Subcutaneous adipose tissue (tissue), 4 donors: ENCODE results near the gene EHBP1. TPM values are rescaled to one million over a fixed set of nuclear protein-coding genes. Genes with fewer than 3 reads are reported as not detected.

Source experiments
- total RNA-seq, 4 donors: library from RNA; depleted of rRNA; stranded (reverse); fragments of >200 nt; gene quantifications; one replicate each; pipeline ENCODE4 v1.1.0, GENCODE V29; 2016
- TF ChIP-seq, protein P1 (sequence below): fragments of 450-650 bp; IDR thresholded peaks from one replicate; pipeline ENCODE4 v1.5.1; 2016; ENCODE audit warnings: low read depth, mild to moderate bottlenecking, control low read depth, antibody characterized with exemption, moderate library complexity

Gene EHBP1
- total RNA-seq, 4 donors from 2014 or later: 77.5 to 145 (median 110) TPM

DNA sequence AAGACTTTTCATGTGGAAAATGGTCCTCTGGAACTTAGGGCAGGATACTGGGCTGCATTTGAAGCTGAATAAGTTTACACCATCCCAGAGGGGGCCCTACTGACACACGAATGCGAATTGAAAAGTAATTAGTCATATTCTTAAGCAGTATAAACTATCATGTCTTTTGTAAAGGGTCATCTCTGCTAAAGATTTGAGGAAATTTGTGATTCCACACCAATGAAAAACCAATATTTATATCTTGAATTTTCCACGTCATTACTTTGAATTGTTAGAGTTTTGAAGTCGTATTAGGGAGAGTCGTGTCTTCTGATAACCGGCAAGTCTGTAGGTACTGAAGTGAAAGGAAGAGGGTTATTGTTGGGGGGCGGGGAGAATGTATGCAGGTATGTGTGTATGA, 341.0 kb downstream of the EHBP1 start:
- TF ChIP-seq, protein P1, sequence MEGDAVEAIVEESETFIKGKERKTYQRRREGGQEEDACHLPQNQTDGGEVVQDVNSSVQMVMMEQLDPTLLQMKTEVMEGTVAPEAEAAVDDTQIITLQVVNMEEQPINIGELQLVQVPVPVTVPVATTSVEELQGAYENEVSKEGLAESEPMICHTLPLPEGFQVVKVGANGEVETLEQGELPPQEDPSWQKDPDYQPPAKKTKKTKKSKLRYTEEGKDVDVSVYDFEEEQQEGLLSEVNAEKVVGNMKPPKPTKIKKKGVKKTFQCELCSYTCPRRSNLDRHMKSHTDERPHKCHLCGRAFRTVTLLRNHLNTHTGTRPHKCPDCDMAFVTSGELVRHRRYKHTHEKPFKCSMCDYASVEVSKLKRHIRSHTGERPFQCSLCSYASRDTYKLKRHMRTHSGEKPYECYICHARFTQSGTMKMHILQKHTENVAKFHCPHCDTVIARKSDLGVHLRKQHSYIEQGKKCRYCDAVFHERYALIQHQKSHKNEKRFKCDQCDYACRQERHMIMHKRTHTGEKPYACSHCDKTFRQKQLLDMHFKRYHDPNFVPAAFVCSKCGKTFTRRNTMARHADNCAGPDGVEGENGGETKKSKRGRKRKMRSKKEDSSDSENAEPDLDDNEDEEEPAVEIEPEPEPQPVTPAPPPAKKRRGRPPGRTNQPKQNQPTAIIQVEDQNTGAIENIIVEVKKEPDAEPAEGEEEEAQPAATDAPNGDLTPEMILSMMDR: no peak

DNA sequence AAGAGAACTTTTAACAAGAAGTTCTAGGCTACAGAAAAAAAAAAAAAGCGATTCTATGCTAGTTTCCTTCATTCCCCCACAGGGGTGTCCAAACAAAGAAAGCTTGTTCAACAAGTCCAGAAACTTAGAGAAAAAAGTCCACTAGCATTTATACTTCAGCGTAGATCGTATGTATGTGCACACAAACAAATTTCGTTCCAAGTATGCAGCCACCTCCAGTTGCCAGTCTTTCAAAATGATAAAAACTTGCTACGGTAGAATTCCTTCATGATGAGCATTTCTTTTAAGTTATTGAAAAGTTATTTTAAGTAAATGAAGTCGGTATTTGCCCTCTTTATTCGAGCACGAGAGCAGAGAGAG, 341.4 kb downstream of the EHBP1 start:
- TF ChIP-seq, protein P1: no peak

DNA sequence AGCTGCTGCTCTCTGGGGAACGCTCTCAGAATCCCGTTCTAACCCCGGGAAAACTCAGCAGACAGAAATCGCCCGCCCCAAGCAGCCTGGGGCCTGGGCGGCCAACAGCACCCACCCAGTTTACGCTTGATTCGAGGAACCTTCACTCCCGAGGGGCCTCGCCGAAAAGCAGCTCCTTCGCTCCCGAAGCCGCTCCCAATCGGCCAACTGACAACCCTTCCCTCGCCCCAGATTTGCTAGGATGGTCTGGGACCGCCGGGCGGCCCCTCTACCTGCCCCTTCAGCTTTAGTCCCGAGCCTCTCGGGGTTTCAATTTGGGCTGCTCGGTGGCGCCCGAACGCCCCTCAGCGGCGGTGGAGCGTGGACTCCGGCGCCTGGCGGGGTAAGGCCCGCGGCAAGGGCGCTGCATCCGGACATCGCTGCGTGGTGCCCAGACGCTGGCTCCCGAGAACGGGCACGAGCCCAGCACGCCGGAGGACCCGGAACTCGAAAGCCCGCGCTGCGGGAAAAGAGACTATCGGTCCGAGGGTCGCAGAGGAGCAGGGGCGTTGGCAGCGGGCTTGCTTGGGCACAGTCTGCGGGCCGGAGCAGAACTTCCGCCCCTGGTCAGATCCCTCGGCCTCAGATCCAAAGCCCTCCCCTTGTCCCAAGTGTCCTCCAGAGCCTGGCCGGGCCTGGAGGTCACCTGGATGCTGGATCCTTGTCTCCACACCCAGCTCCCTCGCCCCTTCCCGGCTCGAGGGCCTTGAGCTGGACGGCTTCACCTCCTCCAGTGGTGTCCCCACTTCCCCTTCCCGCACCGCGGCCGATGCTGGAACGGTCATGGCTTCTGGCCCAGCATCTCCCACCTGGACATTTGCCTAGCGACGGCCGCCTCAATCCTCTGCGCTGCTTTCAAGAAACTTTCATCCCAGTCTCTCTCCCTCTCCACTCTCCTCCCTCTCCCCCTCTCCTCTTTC, 342.1 kb downstream of the EHBP1 start:
- TF ChIP-seq, protein P1: no peak

DNA sequence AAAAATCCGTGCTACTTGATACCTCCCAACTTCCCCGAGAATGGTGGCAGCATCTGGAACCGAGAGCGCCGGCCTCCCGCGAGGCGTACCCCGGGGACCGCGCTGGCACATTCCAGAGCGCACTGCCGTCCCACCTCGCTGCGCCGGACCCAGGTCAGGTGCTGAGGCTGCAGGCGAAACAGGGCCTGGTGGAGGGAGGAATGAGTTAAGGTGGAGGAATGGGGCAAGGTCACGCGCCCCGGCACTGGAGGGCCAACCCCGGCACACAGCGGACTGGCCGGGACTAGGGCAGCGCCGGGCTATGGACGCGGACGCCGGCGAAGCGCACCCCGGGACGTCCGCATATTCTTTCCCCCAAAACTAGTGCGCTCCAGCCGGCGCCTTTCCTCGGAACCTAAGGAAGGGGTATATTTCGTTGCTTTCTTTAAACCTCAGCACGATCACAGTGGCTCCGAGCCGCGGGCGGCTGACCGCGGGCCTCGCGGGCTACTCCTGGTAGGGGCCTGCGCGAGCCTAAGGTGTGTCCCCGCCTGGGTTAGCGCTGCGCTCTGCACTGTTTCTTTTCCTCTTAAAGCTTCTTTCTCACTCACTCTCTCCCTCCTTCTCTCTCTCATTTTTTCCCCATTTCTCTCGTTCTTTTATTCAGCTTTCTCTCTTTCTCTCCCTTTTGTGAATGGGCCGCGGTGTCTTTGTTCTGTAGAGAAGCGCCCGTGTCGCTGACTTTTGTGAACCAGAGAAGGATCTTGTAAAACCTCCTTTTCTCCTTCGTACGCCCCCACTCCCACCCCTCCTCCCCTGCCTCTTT, 343.1 kb downstream of the EHBP1 start:
- TF ChIP-seq, protein P1: no peak

DNA sequence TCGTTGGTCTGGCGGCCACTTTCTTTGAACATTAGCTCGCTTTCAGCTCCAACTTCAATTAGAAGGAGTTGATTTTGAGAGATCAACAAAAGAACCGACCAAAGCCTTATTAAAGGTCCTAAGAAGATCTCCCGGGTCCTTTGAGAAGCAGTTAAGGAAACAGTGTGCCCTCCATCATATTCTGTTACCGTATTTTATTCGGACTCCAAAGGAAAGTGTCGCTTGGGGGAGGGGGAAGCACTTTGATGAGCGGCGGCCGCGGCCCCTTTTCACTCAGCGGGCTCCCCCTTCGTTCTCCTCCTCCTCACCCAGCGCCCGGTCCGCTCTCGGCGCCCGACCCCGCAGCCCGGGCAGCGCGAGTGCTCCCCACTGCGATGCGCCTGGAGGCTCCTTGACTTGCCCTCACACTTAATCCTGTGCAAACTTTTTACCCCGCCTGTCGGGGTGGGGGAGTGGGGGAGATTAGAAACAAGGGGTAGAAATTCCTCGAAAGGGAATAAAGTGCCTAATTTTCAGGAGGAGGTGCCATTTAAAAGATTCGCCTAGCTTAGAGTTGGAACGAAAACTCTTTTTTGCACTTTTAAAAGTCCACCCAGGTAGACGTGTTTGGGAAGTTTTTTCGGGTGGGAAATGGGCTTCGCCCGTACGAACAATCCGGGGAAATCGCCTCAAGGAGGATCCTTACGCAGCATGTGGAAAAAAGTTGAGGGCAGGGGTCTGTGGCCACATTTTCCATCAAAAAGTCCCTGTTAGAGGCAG, 343.9 kb downstream of the EHBP1 start:
- TF ChIP-seq, protein P1: no peak

DNA sequence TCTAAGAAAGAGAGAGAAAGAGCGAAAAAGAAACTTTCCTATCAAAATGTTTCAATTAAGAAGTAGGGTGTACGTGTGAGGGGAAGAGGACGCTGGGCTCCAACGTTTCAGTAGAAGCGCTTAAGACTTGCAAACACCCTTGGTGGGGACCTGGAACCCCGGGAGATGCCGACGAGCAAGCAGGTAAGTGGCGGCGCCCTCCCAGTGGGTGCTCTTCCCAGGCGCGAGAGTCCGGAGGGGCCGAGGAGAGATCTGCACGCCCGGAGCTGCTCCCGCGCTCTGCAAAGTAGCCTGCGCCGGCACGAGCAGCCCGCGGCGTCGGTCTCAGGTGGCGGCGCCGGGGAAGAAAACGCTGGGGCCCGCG, 344.4 kb downstream of the EHBP1 start:
- TF ChIP-seq, protein P1: no peak
